H1 (cell line): ENCODE measurements around the gene DLL1.

Source experiments
- ATF2 ChIP-seq: IDR thresholded peaks from 2 replicates; pipeline ENCODE4 v1.6.1; 2012; ENCODE audit warnings: low read length, inconsistent platforms
- BCL11A ChIP-seq, 2 experiments: IDR thresholded peaks; one replicate each; pipeline ENCODE4 v1.6.1; 2011; ENCODE audit warnings: low read depth in 2 of 2, low read length in 2 of 2, mild to moderate bottlenecking in 2 of 2
- CHD2 ChIP-seq: IDR thresholded peaks from 2 replicates; pipeline ENCODE4 v1.6.1; 2012; ENCODE audit warnings: low read length, improper control_type of control experiment
- CTCF ChIP-seq, 3 experiments: IDR thresholded peaks; 1 replicate in 2 of 3; 2 replicates in 1 of 3; pipeline versions ENCODE4 v1.5.1 to v1.6.1; 2011; ENCODE audit warnings: low read length in 3 of 3, mild to moderate bottlenecking in 3 of 3, inconsistent platforms in 2 of 3, low read depth in 1 of 3, moderate library complexity in 1 of 3; ENCODE audit not compliant: insufficient read depth in 1 of 3; ENCODE audit errors: control extremely low read depth in 1 of 3
- FOSL1 ChIP-seq: IDR thresholded peaks from 2 replicates; pipeline ENCODE4 v1.6.1; 2011; ENCODE audit warnings: mild to moderate bottlenecking, low read depth, low read length, moderate library complexity; ENCODE audit not compliant: insufficient read depth
- HDAC2 ChIP-seq, 2 experiments: fragments of 300-600 bp in 1 of 2; sonication (generic) in 1 of 2; IDR thresholded peaks; 2 replicates each; pipeline ENCODE4 v1.6.1; 2011 to 2012; ENCODE audit warnings: low read depth in 2 of 2, low read length in 2 of 2, mild to moderate bottlenecking in 2 of 2, moderate library complexity in 2 of 2, borderline replicate concordance in 1 of 2, inconsistent platforms in 1 of 2
- RAD21 ChIP-seq, 2 experiments: IDR thresholded peaks in 1 of 2; conservative IDR thresholded peaks in 1 of 2; 2 replicates each; pipeline ENCODE4 v1.6.1; 2011; ENCODE audit warnings: low read depth in 2 of 2, low read length in 2 of 2, improper control_type of control experiment in 1 of 2, inconsistent platforms in 1 of 2, mild to moderate bottlenecking in 1 of 2, moderate library complexity in 1 of 2
- SRF ChIP-seq: IDR thresholded peaks from 2 replicates; pipeline ENCODE4 v1.6.1; 2011; ENCODE audit warnings: mild to moderate bottlenecking, low read depth, low read length, moderate library complexity
- USF2 ChIP-seq: IDR thresholded peaks from 2 replicates; pipeline ENCODE4 v1.6.1; 2011; ENCODE audit warnings: low read length, improper control_type of control experiment
- ZNF274 ChIP-seq: IDR thresholded peaks from 2 replicates; pipeline ENCODE4 v1.7.0; 2012; ENCODE audit warnings: low read length, borderline replicate concordance; ENCODE audit errors: extremely low read depth

GRCh38 chr6:170280689-170281045 is 10.2 kb downstream of the DLL1 start:
- TF ChIP-seq CTCF (IDR thresholded peaks at IDR 0.05; ENCODE audit: control extremely low read depth in 1 of 3, insufficient read depth in 1 of 3, low read depth in 1 of 3, low read length in 3 of 3) (no peak), BCL11A (IDR thresholded peaks at IDR 0.05; ENCODE audit: low read depth in 2 of 2, low read length in 2 of 2) (no peak), RAD21 (IDR thresholded peaks at IDR 0.05 in 1 of 2, conservative IDR thresholded peaks at IDR 0.05 in 1 of 2; ENCODE audit: low read depth in 2 of 2, low read length in 2 of 2) (no peak), ATF2 (no peak), ZNF274 (no peak), FOSL1 (no peak), CHD2 (no peak), SRF (no peak), HDAC2 (IDR thresholded peaks at IDR 0.05; ENCODE audit: borderline replicate concordance in 1 of 2, low read depth in 2 of 2, low read length in 2 of 2) (no peak), USF2 (no peak)
